HG03135 (cell line): ENCODE data around the gene NELFA.

Experiments
- ATAC-seq: cut with Tn5 transposase; IDR thresholded peaks from one replicate; pipeline ENCODE4 v1.9.1; 2021; ENCODE audit warnings: mild to moderate bottlenecking, moderate library complexity; ENCODE audit not compliant: unreplicated experiment

Gene NELFA

DNA sequence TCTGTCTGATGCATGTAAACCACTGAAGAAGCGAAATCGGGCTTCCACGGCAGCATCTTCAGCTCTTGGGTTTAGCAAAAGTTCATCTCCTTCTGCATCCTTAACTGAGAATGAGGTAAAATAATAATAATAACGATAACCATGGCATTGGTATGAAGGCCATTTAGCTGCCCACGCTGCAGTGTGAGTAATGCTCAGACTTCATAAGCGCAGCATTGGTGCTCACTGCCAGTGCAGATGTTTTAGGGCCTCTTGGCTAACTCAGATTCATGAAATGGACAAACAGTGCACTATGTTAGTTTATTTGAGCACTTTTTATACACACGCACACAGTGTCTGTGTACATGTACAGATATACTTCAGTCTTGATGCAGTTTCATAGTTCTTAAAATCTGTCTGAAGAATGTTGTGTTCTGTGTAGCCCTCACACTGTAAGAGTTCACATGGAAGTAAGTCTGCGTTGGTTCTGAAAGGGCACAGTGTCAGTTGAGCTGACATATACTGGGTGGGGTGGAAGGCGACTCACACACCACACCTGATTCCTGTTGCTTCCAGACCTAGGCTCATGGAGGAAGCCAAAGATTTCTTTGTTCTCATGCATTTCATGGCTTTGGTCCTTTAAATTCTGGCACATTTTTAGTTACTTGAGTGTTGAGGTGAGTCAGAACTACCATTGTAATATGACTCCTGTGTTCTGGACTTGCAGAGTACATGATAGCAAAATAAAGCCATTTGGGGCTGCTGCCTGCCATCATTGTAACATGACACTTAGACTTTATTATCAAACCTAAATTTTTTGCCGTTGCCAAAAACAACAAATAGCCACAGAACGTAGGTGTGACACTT lies 68.9 kb downstream of the NELFA start:
- no peak for ATAC-seq

DNA sequence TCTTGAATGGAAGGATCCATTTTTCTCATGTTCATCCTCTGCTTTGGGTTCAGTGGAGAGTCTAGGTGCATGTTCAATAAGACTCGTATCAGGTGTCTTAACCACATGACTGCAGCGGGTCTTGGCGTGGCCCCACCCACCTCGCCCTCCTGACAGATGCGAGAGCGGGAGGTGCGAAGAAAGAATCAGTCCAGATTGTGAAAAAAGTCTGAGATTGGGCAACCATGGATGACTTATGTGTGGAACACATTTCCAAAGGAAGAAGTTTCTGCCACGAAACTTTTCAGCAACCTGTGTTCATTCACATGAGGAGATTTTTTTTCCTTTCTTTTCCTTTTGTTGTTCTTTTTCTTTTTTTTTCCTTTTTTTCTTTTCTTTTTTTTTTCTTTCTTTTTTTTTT lies 70.7 kb downstream of the NELFA start:
- ATAC-seq = no peak

DNA sequence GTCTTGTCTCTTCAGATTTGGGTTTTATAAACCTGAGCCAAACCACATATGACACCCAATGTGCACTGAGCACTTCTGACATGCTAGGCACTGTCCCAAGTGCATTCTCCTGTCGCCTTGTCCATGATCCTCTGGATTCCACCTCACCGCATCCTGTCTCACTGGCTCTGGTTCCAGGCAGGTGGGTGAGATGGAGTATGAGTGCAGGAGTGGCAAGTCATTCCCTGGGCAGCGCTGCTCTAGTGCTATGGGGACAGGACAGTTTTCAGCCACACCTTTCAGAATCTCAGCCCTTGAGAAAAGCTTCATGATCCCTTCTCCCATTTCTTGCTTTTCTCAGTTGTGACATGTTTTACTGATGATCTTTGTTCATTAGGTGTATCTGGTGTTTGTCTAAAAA lies 71.2 kb downstream of the NELFA start:
- no peak for ATAC-seq

DNA sequence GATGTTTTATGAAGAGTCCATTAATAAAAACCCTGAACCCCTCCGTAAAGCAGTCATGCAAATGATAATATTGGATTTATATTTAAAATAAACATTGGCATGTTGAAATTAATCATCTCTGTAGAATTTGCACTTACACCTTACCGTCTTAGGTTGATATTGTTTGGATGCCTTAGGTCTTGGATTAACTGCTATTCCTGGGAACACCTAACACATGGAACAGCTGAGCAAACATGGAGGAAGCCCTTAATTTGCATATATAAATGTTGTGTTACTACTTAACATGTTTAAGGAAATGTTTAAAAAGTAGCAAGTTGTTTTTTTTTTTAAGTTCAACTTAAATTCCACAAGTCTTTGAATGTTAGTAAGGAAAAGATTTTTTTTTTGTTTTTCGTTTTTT lies 75.1 kb downstream of the NELFA start:
- ATAC-seq = no peak

DNA sequence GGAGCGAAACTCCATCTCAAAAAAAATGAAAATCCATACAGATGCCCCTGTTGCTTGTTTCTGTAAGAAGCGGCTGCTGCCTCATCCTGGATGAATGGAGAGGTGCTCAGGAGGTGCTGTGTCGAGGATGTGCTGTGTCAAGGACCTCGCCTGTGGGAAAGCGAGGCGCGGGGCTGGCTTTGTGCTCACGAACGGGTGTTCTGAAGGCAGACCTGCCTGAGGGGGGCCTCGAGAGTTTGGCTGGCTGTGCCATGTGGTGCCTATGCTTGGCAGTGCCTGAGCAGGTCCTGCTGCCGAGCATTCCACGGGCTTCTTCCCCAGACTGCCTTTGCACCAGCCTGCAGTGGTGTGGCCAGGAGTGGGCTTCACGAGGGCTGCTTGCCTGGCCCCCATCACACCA lies 76.0 kb downstream of the NELFA start:
- ATAC-seq = no peak
